T-helper 2 cell treated with Interferon-gamma antibody and Interleukin-4, amounts not matched to agents 5 μg/mL and 100 μg/mL, for 36 hours (primary cell): ENCODE results near the gene AFF1.
"Not testable (repeated sequence)": the region's sequence is repeated elsewhere in the genome, so short reads cannot be mapped to it uniquely, and the experiment has no call there.

Experiments
- DNase-seq: peaks from one replicate; pipeline ENCODE4 v3.0.0; 2021; ENCODE audit warnings: low spot score
- H3K27ac Mint-ChIP-seq: one replicate; pipeline ENCODE4 v1.8.0; 2021; ENCODE audit warnings: mild to moderate bottlenecking, mixed read lengths
- H3K27me3 Mint-ChIP-seq: one replicate; pipeline ENCODE4 v1.8.0; 2021; ENCODE audit warnings: low read depth, mixed read lengths
- H3K36me3 Mint-ChIP-seq: one replicate; pipeline ENCODE4 v1.8.0; 2021; ENCODE audit warnings: low read depth, mixed read lengths
- H3K4me1 Mint-ChIP-seq: one replicate; pipeline ENCODE4 v1.8.0; 2021; ENCODE audit warnings: low read depth, mixed read lengths
- H3K4me3 Mint-ChIP-seq: one replicate; pipeline ENCODE4 v1.8.0; 2022; ENCODE audit warnings: mild to moderate bottlenecking, moderate library complexity, mixed read lengths
- H3K9me3 Mint-ChIP-seq: one replicate; pipeline ENCODE4 v1.8.0; 2021; ENCODE audit warnings: mixed read lengths

Gene AFF1

GRCh38 chr4:87128006-87128705 lies 193.3 kb downstream of the AFF1 start:
- Mint-ChIP-seq H3K27ac (no peak overlapping the region), H3K4me3 (no peak overlapping the region), H3K9me3 (no peaks in the 10 kb centered on the region), H3K36me3 (peaks cover 62% of the 10 kb centered on the region), H3K27me3 (no peaks in the 10 kb centered on the region), H3K4me1 (no peaks in the 10 kb centered on the region)
- DNase-seq, result no peak

- Mint-ChIP-seq H3K36me3 (peaks cover 72% of the 10 kb centered on the region), H3K4me3 (no peak overlapping the region), H3K9me3 (no peaks in the 10 kb centered on the region)
These were observed 194.9 kb downstream of the AFF1 start for GRCh38 chr4:87129681-87130080.

GRCh38 chr4:87130985-87131703 lies 196.3 kb downstream of the AFF1 start:
- no peak for DNase-seq
- no peaks in the 10 kb centered on the region for H3K27me3 Mint-ChIP-seq
- no peak overlapping the region for H3K27ac Mint-ChIP-seq
- peaks cover 3% of the 10 kb centered on the region for H3K4me1 Mint-ChIP-seq
- peaks cover 70% of the 10 kb centered on the region for H3K36me3 Mint-ChIP-seq
- H3K9me3 Mint-ChIP-seq, result no peaks in the 10 kb centered on the region
- no peak overlapping the region for H3K4me3 Mint-ChIP-seq

More at GRCh38 chr4:87129681-87130080, 194.9 kb downstream of the AFF1 start:
- peaks cover 3% of the 10 kb centered on the region for H3K4me1 Mint-ChIP-seq
- H3K27me3 Mint-ChIP-seq, result no peaks in the 10 kb centered on the region
- no peak overlapping the region for H3K27ac Mint-ChIP-seq
- DNase-seq, result no peak

GRCh38 chr4:87132035-87132434 lies 197.2 kb downstream of the AFF1 start:
- no peak overlapping the region for H3K27ac Mint-ChIP-seq
- peaks cover 66% of the 10 kb centered on the region for H3K36me3 Mint-ChIP-seq
- DNase-seq, result no peak
- peaks cover 3% of the 10 kb centered on the region for H3K4me1 Mint-ChIP-seq
- no peak overlapping the region for H3K4me3 Mint-ChIP-seq
- H3K9me3 Mint-ChIP-seq, result no peaks in the 10 kb centered on the region
- no peaks in the 10 kb centered on the region for H3K27me3 Mint-ChIP-seq

- Mint-ChIP-seq H3K27ac (no peak overlapping the region), H3K27me3 (no peaks in the 10 kb centered on the region), H3K36me3 (peaks cover 63% of the 10 kb centered on the region), H3K4me1 (peaks cover 3% of the 10 kb centered on the region), H3K4me3 (no peak overlapping the region), H3K9me3 (no peaks in the 10 kb centered on the region)
- DNase-seq, result no peak
These were observed 198.4 kb downstream of the AFF1 start for GRCh38 chr4:87133183-87133582.

GRCh38 chr4:87134122-87134521 lies 199.3 kb downstream of the AFF1 start:
- no peaks in the 10 kb centered on the region for H3K9me3 Mint-ChIP-seq
- DNase-seq, result no peak
- no peaks in the 10 kb centered on the region for H3K27me3 Mint-ChIP-seq
- H3K36me3 Mint-ChIP-seq, result peaks cover 59% of the 10 kb centered on the region
- no peak overlapping the region for H3K27ac Mint-ChIP-seq
- peaks cover 3% of the 10 kb centered on the region for H3K4me1 Mint-ChIP-seq
- no peak overlapping the region for H3K4me3 Mint-ChIP-seq

GRCh38 chr4:87141428-87141827 lies 206.6 kb downstream of the AFF1 start:
- Mint-ChIP-seq H3K4me3 (no peak overlapping the region), H3K9me3 (no peaks in the 10 kb centered on the region), H3K36me3 (peaks cover 20% of the 10 kb centered on the region), H3K4me1 (peaks cover 7% of the 10 kb centered on the region), H3K27ac (no peak overlapping the region), H3K27me3 (no peaks in the 10 kb centered on the region)
- no peak for DNase-seq

- Mint-ChIP-seq H3K9me3 (no peaks in the 10 kb centered on the region), H3K4me3 (no peak overlapping the region), H3K4me1 (peaks cover 7% of the 10 kb centered on the region), H3K27me3 (no peaks in the 10 kb centered on the region), H3K27ac (no peak overlapping the region), H3K36me3 (peaks cover 15% of the 10 kb centered on the region)
- no peak for DNase-seq
These were observed 209.5 kb downstream of the AFF1 start for GRCh38 chr4:87144356-87144755.

- H3K4me1 Mint-ChIP-seq, result not testable (repeated sequence)
These were observed 211.1 kb downstream of the AFF1 start for GRCh38 chr4:87145934-87146333.

GRCh38 chr4:87147116-87147515 lies 212.3 kb downstream of the AFF1 start:
- Mint-ChIP-seq H3K9me3 (no peaks in the 10 kb centered on the region), H3K27me3 (no peaks in the 10 kb centered on the region)

More at GRCh38 chr4:87145934-87146333, 211.1 kb downstream of the AFF1 start:
- H3K4me3 Mint-ChIP-seq, H3K27ac Mint-ChIP-seq, H3K27me3 Mint-ChIP-seq, DNase-seq, H3K9me3 Mint-ChIP-seq: not testable (repeated sequence)
- H3K36me3 Mint-ChIP-seq, result peaks cover 15% of the 10 kb centered on the region

GRCh38 chr4:87150498-87151261 lies 215.9 kb downstream of the AFF1 start:
- Mint-ChIP-seq H3K27me3 (no peaks in the 10 kb centered on the region), H3K4me3 (no peak overlapping the region), H3K4me1 (no peaks in the 10 kb centered on the region), H3K36me3 (no peaks in the 10 kb centered on the region), H3K9me3 (no peaks in the 10 kb centered on the region), H3K27ac (no peak overlapping the region)
- DNase-seq, result peak; percentile 26

More at GRCh38 chr4:87147116-87147515, 212.3 kb downstream of the AFF1 start:
- DNase-seq, result no peak
- Mint-ChIP-seq H3K27ac (no peak overlapping the region), H3K4me1 (peaks cover 7% of the 10 kb centered on the region), H3K36me3 (peaks cover 9% of the 10 kb centered on the region), H3K4me3 (no peak overlapping the region)

- Mint-ChIP-seq H3K27ac (no peak overlapping the region), H3K36me3 (no peaks in the 10 kb centered on the region), H3K4me1 (no peaks in the 10 kb centered on the region), H3K9me3 (no peaks in the 10 kb centered on the region), H3K4me3 (no peak overlapping the region), H3K27me3 (no peaks in the 10 kb centered on the region)
- no peak for DNase-seq
These were observed 216.9 kb downstream of the AFF1 start for GRCh38 chr4:87151730-87152129.

- Mint-ChIP-seq H3K4me3 (no peak overlapping the region), H3K4me1 (no peaks in the 10 kb centered on the region), H3K27ac (no peak overlapping the region), H3K27me3 (no peaks in the 10 kb centered on the region), H3K36me3 (no peaks in the 10 kb centered on the region), H3K9me3 (no peaks in the 10 kb centered on the region)
- DNase-seq, result no peak
These were observed 217.7 kb downstream of the AFF1 start for GRCh38 chr4:87152310-87153041.
